ENCODE results near the gene ARRDC2. TPM values are rescaled to one million over a fixed set of nuclear protein-coding genes. Genes with fewer than 3 reads are reported as not detected.

ARRDC2 gene
- total and polyA plus RNA-seq, 2 of the 13 experiments (the other 11 are each of a cell fraction or from before 2014, with no cell fraction given) = 2.1 to 3.4 TPM

- no peak for TF ChIP-seq HES4 (CRISPR knock-in tag; IDR thresholded peaks at IDR 0.05; ENCODE audit: borderline replicate concordance)
- no peak for TF ChIP-seq PTBP1 (IDR thresholded peaks at IDR 0.05; ENCODE audit: low read depth, low read length, poor library complexity, severe bottlenecking)
- no peak for TF ChIP-seq GATA4 (IDR thresholded peaks at IDR 0.05; ENCODE audit: borderline replicate concordance, low read depth)
- no peak for TF ChIP-seq ZNF160 (CRISPR knock-in tag; IDR thresholded peaks at IDR 0.05)
- no peak for TF ChIP-seq PITX1 (CRISPR knock-in tag; IDR thresholded peaks at IDR 0.05)
- 0 out of 2 replicates have a peak, but pooled peaks have one; percentile 23 for TF ChIP-seq HNF1B (CRISPR knock-in tag; IDR thresholded peaks at IDR 0.05)
- no peak for TF ChIP-seq MED1 (CRISPR knock-in tag; IDR thresholded peaks at IDR 0.05)
- no peak for TF ChIP-seq ZNF414 (CRISPR knock-in tag; IDR thresholded peaks at IDR 0.05)
- no peak for TF ChIP-seq NR3C1 (CRISPR knock-in tag; IDR thresholded peaks at IDR 0.05)
- TF ChIP-seq ZNF678 (CRISPR knock-in tag; IDR thresholded peaks at IDR 0.05) = 0 out of 2 replicates have a peak, but pooled peaks have one; percentile 26
- TF ChIP-seq, protein P1, sequence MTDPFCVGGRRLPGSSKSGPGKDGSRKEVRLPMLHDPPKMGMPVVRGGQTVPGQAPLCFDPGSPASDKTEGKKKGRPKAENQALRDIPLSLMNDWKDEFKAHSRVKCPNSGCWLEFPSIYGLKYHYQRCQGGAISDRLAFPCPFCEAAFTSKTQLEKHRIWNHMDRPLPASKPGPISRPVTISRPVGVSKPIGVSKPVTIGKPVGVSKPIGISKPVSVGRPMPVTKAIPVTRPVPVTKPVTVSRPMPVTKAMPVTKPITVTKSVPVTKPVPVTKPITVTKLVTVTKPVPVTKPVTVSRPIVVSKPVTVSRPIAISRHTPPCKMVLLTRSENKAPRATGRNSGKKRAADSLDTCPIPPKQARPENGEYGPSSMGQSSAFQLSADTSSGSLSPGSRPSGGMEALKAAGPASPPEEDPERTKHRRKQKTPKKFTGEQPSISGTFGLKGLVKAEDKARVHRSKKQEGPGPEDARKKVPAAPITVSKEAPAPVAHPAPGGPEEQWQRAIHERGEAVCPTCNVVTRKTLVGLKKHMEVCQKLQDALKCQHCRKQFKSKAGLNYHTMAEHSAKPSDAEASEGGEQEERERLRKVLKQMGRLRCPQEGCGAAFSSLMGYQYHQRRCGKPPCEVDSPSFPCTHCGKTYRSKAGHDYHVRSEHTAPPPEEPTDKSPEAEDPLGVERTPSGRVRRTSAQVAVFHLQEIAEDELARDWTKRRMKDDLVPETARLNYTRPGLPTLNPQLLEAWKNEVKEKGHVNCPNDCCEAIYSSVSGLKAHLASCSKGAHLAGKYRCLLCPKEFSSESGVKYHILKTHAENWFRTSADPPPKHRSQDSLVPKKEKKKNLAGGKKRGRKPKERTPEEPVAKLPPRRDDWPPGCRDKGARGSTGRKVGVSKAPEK (CRISPR knock-in tag; IDR thresholded peaks at IDR 0.05; ENCODE audit: borderline replicate concordance) = no peak
- TF ChIP-seq ZNF687 (CRISPR knock-in tag; IDR thresholded peaks at IDR 0.05) = peak; percentile 34
- TF ChIP-seq KAT8 (CRISPR knock-in tag; IDR thresholded peaks at IDR 0.05) = no peak
- TF ChIP-seq TERF1 (CRISPR knock-in tag; IDR thresholded peaks at IDR 0.05) = no peak
- TF ChIP-seq ZNF670 (CRISPR knock-in tag; IDR thresholded peaks at IDR 0.05; ENCODE audit: borderline replicate concordance) = no peak
- no peak for TF ChIP-seq NPAS2 (CRISPR knock-in tag; IDR thresholded peaks at IDR 0.05; ENCODE audit: borderline replicate concordance)
- TF ChIP-seq TBX2 (CRISPR knock-in tag; IDR thresholded peaks at IDR 0.05; ENCODE audit: borderline replicate concordance) = 0 out of 2 replicates have a peak, but pooled peaks have one; percentile 26
Measured at GRCh38 chr19:17997969-17998826, 9.8 kb upstream of the ARRDC2 start (continued).
